ENCODE measurements around the gene SLC25A26.

DNA sequence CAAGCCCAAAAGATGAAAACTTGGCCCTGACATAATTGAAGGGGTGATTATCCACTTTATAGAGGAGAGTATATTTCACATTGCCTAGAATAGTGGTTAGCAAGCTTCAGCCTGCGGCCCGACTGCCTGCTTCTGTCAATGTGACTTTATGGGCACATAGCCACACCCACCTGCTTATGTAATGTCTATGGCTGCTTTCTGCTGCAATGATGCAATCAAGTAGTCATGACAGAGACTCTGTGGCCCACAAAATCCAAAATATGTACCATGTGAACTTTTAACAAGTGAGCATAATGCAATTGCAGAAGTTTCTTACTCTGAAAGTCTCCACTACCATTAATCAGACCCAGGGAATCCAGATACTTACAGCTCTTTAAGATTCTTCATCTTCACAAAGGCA, 176.9 kb downstream of the SLC25A26 start:
- no peak for TF ChIP-seq CTCF (IDR thresholded peaks at IDR 0.05)
- TF ChIP-seq POLR2A (IDR thresholded peaks at IDR 0.05), result no peak
- no peak for TF ChIP-seq EP300 (IDR thresholded peaks at IDR 0.05)

All from tibial nerve (tissue), 4 donors.